Choroid plexus epithelial cell (primary cell): ENCODE data around the gene FECH.

Experiments used
- DNase-seq: peaks from one replicate; pipeline ENCODE4 v3.0.0-alpha.2; 2010; ENCODE audit warnings: low read depth
- H3K4me3 ChIP-seq: 2 replicates; pipeline ENCODE4 v1.5.1; 2011; ENCODE audit warnings: low read depth, mild to moderate bottlenecking, control low read depth, low read length, moderate library complexity
- TF ChIP-seq, protein P1 (sequence below): conservative IDR thresholded peaks from 2 replicates; pipeline ENCODE4 v1.5.1; 2011; ENCODE audit warnings: low read depth, mild to moderate bottlenecking, control low read depth, inconsistent platforms, low read length, moderate library complexity

FECH gene

DNA sequence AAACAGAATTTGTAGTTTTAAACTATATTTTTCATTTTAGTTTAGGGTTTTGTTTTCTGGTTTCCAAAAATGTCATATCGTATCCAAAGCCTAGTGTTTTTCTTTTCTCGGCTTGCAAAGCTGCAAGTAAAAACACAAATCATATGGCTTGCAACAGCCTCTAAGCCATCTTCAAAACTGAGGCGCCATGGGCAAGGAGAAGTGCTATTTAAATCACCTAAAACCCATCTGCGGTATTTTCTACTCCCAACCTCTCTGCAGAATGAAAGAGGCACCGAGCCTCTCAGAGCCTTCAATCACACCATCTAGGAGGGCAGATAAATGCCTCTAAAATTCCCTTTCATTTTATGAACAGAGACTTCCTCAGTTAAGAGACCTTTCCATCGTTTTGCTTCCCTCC, 25.2 kb downstream of the FECH start:
- TF ChIP-seq, protein P1, sequence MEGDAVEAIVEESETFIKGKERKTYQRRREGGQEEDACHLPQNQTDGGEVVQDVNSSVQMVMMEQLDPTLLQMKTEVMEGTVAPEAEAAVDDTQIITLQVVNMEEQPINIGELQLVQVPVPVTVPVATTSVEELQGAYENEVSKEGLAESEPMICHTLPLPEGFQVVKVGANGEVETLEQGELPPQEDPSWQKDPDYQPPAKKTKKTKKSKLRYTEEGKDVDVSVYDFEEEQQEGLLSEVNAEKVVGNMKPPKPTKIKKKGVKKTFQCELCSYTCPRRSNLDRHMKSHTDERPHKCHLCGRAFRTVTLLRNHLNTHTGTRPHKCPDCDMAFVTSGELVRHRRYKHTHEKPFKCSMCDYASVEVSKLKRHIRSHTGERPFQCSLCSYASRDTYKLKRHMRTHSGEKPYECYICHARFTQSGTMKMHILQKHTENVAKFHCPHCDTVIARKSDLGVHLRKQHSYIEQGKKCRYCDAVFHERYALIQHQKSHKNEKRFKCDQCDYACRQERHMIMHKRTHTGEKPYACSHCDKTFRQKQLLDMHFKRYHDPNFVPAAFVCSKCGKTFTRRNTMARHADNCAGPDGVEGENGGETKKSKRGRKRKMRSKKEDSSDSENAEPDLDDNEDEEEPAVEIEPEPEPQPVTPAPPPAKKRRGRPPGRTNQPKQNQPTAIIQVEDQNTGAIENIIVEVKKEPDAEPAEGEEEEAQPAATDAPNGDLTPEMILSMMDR = no peak
- no peak for DNase-seq
- no peak overlapping the region for H3K4me3 ChIP-seq

DNA sequence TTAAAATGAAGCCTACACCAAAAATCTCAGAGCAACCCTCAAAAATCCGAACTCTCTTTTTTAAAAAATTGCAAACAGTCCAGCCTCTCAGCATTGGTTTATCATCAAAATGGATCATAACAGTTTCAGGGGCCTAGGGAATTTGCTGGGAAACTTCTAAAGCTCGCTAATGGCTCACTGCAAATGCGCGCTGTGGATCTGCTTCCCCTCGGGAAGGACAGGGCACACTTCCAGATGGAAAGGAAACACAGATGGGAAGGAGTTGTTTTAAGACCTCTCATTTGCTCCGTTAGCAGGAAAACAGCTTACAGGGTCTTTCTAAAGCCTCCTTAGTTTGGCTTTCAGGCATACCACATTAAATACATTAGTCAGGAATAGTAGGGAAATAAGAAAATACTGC, 27.2 kb downstream of the FECH start:
- TF ChIP-seq, protein P1 = no peak
- DNase-seq = no peak
- no peak overlapping the region for H3K4me3 ChIP-seq

DNA sequence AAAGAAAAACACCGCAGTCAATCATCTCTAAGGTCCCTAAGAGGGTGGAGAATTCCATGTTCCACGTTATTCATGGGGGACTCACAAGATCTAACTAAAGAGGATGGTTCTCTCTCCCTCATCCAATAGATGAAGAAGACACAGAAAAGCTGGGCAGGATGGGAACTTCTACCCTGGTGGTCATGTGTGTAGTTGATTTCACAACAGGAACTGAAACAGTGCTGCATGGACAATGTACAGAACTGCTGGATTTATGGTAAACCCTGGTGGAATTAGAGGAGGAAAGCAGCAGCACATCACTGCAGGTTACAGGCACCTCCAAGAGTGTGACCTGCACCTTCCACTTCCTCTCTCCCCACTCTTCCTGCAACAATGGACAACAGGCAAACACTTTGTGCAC, 31.4 kb downstream of the FECH start:
- TF ChIP-seq, protein P1 = no peak
- DNase-seq = no peak
- H3K4me3 ChIP-seq = no peak overlapping the region

DNA sequence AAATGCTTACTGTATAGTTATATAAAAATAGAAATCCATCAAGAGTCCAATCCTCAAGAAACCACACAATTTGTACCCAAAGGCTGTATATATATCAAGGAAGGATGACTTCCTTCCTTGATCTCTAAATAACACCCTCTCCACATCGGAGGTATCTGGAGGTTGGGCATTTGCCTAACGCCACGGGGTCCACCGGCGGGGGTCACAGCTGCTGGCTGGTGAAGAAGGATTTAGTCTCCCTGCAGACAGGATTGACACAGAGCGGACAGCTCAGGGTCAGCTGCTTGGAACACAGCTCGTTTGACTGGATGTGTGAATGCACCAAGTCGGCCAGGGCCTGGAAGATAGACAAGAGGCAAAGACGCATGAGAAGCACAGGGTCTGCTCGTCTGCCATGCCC, 36.0 kb downstream of the FECH start:
- no peak overlapping the region for H3K4me3 ChIP-seq
- TF ChIP-seq, protein P1 = no peak
- DNase-seq = no peak

DNA sequence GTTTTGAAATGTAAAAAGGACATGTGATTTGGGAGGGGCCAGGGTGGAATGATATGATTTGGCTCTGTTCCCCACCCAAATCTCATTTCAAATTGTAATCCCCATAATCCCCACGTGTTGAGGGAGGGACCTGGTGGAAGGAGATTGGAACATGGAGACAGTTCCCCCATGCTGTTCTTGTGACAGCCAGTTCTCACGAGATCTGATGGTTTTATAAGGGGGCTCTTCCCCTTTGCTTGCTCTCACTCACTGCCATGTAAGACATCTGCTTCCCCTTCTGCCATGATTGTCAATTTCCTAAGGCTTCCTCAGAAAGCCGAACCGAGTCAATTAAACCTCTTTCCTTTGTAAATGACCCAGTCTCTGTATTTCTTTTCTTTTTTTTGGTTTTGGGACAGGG, 39.2 kb downstream of the FECH start:
- TF ChIP-seq, protein P1 = no peak
- H3K4me3 ChIP-seq = no peak overlapping the region
- no peak for DNase-seq

DNA sequence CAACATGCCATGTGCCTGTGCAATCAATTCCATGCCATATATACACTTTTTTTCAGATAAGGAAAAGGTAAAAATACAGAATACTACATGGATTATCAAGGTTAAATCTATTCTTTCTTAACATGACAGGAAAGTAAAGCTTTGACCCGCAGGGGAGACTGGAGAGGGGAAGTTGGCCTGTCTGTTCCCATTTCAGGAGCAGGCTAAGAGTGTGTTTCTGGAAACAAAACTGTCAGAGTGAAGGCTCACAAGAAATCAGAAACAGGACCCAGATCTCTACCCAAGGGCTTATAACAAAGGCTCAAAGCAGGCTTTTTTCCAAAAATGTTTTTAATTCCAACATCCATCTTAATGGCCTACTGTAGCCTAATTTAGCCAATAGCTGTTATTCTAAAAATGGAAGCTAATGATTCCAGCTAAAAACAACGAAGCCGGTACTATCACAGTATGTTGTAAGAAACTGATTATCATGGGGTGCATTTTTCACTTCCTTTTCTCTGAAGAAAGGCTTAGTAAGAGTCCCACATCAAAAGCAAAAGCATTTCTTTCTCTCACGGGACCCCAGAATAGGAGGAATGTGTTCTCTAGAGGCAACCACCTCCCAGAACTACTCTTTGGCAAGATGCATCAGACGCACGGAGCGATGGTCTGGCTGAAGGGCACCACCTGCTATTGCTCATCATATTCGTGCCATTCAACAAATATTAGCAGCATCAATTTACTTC, 41.4 kb downstream of the FECH start:
- TF ChIP-seq, protein P1 = no peak
- H3K4me3 ChIP-seq = no peak overlapping the region
- no peak for DNase-seq

DNA sequence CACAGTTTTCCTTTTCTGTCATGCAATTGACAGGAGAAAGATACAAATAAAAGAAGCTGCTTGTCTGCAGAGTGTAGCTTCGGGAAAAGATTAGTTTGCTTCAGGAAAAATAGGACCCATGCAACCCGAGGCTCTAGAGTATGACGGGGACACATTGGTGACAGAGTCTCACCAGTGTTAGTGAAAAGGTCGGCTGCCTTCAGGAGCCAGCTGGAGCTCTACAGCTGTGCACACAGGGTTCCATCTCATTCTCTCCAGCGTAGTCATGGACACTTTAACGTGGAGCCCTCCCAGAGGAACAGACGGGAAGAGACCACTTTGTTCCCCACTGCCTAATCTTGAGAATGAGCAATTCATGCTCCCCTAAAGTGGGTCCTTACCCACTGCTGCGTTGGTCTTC, 42.9 kb downstream of the FECH start:
- no peak overlapping the region for H3K4me3 ChIP-seq
- TF ChIP-seq, protein P1 = no peak
- DNase-seq = no peak
